ENCODE data around the gene IBTK. TPM values are rescaled to one million over a fixed set of nuclear protein-coding genes. Genes with fewer than 3 reads are reported as not detected.
"Not testable (repeated sequence)": the region's sequence is repeated elsewhere in the genome, so short reads cannot be mapped to it uniquely, and the experiment has no call there.

The IBTK gene, protein sequence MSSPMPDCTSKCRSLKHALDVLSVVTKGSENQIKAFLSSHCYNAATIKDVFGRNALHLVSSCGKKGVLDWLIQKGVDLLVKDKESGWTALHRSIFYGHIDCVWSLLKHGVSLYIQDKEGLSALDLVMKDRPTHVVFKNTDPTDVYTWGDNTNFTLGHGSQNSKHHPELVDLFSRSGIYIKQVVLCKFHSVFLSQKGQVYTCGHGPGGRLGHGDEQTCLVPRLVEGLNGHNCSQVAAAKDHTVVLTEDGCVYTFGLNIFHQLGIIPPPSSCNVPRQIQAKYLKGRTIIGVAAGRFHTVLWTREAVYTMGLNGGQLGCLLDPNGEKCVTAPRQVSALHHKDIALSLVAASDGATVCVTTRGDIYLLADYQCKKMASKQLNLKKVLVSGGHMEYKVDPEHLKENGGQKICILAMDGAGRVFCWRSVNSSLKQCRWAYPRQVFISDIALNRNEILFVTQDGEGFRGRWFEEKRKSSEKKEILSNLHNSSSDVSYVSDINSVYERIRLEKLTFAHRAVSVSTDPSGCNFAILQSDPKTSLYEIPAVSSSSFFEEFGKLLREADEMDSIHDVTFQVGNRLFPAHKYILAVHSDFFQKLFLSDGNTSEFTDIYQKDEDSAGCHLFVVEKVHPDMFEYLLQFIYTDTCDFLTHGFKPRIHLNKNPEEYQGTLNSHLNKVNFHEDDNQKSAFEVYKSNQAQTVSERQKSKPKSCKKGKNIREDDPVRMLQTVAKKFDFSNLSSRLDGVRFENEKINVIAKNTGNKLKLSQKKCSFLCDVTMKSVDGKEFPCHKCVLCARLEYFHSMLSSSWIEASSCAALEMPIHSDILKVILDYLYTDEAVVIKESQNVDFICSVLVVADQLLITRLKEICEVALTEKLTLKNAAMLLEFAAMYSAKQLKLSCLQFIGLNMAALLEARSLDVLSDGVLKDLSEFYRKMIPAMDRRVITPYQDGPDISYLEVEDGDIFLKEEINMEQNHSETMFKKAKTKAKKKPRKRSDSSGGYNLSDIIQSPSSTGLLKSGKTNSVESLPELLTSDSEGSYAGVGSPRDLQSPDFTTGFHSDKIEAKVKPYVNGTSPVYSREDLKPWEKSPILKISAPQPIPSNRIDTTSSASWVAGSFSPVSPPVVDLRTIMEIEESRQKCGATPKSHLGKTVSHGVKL (N-terminal part only)
- 10 to 100 TPM; 39.9 to 49.2 (median 47.3) TPM for polyA plus RNA-seq (ENCODE audit: insufficient read length in 4 of 4)

DNA sequence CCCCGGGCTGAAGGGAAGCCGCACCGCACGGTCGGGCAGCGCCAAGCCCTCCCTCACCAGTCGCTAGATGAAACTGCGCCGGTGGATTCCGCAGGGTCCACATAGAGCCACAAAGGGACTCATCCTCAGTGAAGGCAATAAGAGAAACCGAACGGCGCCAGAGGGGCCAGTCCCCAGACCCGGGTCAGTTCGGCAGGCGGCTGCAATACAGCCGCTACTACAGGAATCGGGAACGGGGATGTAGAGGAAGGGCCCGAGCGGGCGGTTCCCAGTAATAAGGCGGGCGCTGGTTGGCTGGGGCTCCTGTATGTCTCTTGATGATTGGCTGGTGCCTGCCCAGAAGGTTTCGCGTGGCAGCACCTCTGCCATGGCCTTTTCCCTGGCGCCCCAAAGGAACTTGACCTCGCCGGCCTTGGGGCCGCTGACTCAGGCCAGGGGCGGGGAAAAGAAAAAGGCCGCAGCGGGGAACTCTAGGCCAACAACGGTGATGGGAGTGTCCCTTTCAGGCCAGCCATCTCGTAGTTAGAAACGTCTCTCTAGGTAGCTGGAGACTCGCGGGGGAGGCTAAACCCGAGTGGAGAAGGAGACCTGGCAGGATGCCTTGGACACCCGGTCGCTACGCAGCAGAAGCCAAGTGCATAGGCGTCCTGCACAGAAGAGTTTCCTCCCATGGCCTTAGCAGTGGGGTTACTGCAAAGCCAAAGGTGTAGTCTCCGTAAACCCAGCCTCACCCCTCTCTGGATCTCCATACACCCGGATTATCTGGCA, at the start of gene IBTK:
IBTK (minus strand) TSS at position 240 of the 768 bp plus-strand sequence. CDS start 7,258 bp downstream, outside the sequence.
- DNase-seq (ENCODE audit: low read depth in 4 of 4, low spot score in 3 of 4): peak; percentile 79 to 89 (median 87)

DNA sequence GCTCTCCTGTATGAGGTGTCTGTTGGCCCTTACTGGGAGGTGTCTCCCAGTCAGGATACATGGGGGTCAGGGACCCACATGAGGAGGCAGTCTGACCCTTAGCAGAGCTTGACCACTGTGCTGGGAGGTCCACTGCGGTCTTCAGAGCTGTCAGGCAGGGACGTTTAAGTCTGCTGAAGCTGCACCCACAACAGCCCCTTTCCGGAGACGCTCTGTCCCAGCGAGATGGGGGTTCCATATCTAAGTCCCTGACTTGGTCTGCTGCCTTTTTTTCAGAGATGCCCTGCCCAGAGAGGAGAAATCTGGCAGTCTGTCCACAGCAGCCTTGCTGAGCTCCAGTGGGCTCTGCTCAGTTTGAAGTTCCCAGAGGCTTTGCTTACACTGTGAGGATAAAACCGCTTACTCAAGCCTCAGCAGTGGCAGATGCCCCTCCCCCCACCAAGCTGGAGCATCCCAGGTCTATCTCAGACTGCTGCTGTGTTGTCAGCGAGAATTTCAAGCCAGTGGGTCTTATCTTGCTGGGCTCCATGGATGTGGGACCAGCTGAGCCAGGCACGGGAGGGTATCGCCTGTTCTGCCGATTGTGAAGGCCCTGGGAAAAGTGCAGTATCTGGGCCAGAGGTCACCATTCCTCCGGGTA, 36.3 kb upstream of the IBTK start:
- no peak for DNase-seq (ENCODE audit: low read depth in 4 of 4, low spot score in 3 of 4)

DNA sequence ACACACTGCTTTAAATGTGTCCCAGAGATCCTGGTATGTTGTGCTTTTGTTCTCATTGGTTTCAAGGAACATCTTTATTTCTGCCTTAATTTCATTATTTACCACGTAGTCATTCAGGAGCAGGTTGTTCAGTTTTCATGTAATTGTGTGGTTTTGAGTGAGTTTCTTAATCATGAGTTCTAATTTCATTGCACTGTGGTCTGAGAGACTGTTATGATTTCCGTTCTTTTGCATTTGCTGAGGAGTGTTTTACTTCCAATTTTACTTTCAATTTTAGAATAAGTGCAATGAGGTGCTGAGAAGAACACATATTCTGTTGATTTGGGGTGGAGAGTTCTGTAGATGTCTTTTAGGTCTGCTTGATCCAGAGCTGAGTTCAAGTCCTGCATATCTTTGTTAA, 34.0 kb upstream of the IBTK start:
- DNase-seq (ENCODE audit: low read depth in 4 of 4, low spot score in 3 of 4): not testable (repeated sequence)

DNA sequence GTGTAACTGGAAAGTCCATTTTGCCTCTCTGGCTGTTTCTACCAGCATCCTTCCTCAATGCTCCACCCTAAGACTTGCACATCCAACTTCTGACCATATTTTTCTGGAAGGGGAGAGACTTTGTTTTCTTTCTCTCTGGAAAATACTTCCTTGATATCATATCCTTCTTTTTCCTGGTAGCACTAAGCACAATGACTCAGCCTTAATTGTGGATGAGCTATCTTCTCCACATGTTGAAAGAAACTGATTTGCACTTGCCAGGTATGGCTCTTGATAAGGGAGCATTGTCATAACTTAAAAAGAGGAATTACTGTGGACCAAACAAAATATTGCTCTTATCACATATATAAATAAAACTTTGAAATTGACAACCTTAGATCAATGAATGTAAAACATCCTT, 30.1 kb upstream of the IBTK start:
- DNase-seq (ENCODE audit: low read depth in 4 of 4, low spot score in 3 of 4): no peak

DNA sequence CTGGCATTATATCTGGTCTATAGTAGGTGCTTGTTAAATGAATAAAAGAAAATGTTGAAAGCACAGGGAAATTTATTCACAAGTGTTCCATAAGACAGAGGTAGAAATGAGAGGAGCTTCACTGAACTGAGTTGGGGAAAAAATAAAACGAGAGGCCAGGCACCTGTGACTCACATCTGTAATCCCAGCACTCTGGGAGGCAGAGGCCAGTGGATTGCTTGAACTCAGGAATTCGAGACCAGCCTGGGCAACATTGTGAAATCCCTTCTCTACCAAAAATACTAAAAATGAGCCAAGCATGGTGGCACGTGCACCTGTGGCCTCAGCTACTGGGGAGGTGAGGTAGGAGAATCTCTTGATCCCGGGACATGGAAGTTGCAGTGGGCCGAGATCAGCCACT, 28.1 kb upstream of the IBTK start:
- no peak for DNase-seq (ENCODE audit: low read depth in 4 of 4, low spot score in 3 of 4)

DNA sequence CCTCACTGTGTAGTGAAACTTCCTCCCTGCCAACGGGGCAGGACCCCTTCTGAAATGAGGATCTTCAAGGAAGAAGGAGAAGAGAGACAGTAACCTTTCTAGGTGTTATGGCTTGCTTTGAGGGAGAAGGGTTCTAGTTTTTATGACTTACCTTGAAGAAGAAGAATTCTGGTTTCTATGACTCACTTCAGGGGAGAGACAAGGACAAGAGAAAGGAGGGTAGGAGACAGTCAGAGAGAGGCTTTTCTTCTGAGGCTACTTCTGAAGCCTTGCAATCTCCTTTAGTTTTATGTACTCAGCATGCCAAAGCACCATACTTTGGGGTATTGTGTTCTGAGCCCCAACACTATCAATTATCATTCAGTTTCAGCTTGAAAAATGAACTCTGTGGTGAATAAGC, 25.8 kb upstream of the IBTK start:
- DNase-seq (ENCODE audit: low read depth in 4 of 4, low spot score in 3 of 4): no peak

DNA sequence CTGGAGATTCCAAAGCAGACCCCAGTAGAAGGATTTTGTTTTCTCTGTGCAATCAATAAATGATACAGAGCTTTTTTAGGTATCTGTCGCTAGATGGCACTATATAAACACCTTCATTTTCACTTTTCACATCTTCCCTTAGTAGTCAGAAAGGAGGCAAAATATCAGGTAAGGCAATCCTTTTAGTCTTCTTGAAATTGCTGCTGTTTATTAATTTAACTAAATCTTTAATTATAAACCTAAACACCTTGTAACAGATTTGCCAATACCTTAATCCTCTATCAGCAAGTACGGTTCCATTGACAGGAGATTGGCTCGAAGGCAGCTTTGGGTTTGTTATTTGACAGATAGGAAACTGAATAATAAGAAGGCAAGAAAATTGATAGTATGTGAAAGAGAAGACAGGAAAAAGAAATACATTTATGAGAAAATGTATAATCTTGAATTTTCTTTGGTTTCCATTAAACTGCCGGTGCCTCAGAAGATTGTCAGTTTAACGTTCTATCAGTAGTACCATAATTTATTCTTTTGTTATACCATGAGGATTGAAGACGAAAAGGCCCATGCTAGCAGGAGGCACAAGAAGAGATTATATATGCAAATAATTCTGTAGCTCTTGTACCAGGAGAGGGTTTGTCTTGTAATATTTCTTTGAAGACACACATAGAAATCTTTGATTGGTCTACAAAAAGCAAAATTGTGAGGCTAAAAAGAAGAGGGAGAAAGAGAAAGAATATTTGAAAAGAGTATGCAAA, 23.5 kb upstream of the IBTK start:
- DNase-seq (ENCODE audit: low read depth in 4 of 4, low spot score in 3 of 4): no peak

DNA sequence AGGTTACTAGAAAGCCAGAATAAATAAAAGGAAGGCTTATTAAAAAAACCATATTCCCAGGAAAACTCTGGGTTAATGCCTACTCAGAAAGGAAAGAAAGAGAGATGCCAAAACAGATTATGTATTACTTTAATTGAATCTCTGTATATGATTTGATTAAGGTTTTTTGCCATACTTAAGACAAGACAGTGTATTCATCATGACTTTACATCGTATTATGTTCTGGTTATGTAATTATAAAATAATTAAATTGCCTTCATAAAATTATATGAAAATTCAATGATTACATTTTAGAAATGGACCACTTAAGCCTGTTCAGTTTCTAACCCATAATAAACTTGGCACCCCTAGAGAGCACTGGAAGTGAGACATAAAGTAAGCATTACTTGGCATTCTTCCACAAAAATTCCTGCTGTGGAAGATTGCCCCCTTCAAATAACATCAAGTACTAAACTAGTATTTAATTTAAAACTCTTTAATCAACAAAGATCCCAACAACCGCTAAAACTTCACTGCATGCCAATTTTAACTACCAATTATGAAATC, 20.8 kb upstream of the IBTK start:
- DNase-seq (ENCODE audit: low read depth in 4 of 4, low spot score in 3 of 4): no peak

DNA sequence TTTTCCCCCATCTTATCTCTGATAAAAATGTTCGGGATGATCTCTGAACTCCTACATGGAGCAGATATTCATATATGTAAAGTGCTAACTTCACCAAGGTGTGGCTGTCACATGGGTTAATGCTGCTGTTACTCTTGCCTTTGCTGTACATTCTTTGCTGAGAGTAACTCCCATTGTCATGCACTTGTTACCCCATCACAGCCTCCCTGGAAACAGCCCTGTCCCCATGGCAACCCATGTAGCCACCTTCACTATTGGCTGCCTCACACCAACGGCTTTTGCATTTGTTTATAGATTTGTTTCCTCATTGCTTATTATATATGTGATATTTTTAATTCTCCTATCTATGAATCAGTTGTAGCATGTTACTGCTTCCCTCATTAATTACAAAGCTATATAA, 17.3 kb upstream of the IBTK start:
- no peak for DNase-seq (ENCODE audit: low read depth in 4 of 4, low spot score in 3 of 4)

DNA sequence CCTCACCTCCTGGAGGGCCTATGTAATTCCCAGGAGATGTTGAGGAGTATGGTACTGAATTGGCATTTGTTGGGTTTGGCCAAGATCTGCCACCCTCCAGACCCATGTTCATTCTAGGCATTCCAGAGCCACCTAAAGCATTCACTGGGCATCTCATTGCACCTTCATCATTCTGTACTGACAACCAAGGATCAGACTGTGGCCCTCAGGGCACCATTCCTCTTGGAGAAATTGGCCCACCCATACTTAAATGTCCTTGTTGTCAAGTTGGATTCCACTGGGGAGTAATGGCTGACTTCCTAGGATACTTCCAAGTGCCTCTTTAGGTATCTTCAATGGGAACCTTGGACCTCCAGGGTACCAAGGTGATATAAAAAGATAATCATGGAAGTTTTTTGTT, 16.8 kb upstream of the IBTK start:
- DNase-seq (ENCODE audit: low read depth in 4 of 4, low spot score in 3 of 4): no peak

DNA sequence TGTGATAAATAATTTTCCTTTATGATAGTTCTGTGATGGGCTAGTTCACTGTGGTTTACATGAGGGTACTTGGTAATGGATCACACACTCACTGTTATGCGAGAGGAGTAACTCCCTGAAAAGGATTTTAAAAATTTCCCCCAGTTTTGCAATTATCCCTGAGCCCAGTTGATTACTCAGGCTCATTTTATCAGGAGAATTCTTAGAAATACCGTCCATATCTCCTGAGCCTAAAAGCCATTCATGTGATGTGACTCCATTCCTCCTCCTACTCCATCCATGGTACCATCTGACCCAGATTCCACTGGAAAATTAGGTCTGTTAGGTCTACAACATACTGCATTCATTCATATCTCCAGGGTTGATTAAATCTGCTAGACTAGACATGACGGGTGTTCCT, 16.4 kb upstream of the IBTK start:
- no peak for DNase-seq (ENCODE audit: low read depth in 4 of 4, low spot score in 3 of 4)

DNA sequence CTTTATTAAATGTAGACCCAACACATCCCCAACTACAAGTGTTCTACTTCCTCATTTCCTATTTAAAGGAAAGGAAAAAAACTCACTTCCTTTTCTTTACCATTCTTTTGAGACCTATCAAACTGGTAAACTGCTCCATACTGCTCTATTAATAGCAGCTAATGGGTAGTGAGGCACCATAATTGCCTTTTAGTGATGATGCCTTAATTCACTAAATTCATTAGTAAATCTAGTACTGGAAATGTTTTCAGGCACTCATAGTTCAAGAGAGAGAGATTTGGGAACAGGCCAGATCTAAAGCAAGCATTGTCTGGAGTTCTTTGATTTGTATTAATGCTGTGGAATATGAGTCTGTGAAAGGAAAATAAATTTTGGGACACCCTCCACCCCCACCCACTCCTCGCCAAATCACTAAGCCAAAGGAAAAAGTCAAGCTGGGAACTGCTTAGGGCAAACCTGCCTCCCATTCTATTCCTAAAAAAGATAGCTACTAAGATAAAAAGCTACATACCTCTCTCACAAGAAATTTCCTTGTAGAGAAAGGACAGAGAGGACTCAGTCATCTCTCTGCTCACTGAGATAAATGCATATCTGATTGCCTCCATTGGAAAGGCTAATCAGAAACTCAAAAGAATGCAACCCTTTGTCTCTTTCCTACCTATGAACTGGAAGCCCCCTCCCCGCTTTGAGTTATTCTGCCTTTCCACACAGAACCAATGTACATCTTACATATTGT, 13.6 kb upstream of the IBTK start:
- no peak for DNase-seq (ENCODE audit: low read depth in 4 of 4, low spot score in 3 of 4)

DNA sequence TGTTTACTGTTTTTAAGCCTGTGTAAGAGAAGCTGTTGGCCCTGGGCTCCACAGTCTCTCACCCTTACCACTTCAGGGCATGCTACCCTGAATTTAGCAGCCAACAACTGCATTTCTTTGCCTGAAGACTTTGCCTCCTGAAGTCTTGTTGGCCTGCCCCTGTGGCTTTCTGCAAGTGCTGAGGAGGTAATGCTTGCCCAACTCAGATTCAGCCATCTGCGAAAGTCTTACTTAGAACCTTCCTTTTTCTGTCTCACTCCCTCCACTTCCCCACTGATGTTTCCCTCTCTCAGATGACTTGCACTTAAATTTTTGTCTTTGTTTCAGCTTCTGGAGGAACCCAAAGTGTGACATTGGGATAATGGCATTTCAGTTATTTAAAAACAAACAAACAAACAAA, 11.8 kb upstream of the IBTK start:
- no peak for DNase-seq (ENCODE audit: low read depth in 4 of 4, low spot score in 3 of 4)

DNA sequence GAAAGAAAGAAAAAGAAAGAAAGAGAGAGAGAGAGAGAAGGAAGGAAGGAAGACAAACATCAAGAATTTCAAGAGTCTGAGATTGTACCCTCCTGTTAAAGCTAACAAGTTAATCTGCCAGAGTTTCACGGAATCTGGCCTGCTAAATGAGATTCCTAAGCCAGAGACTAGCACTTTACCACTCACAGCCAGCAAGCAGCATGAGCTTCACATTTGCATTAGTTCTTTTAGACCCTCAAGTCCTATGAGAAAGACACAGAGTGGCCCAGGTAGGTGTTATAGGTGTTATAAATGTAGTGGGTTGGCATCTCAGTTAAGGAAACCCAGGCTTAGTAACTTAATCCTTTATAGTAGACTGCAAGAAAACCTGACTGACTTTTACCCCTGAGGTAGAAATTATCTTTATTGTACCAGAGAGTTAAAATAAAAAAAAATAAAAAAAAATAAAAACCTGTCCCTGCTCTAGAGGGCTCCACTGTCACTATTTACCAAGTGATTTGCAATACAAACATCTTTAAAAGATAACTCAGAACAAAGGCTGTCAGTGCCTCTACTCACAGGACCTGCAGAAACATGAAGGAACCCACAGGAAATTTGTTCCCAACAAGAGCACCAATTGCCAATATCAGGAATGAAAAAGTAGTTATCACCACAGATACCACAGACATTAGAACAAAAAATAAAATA, 9.7 kb upstream of the IBTK start:
- no peak for DNase-seq (ENCODE audit: low read depth in 4 of 4, low spot score in 3 of 4)

DNA sequence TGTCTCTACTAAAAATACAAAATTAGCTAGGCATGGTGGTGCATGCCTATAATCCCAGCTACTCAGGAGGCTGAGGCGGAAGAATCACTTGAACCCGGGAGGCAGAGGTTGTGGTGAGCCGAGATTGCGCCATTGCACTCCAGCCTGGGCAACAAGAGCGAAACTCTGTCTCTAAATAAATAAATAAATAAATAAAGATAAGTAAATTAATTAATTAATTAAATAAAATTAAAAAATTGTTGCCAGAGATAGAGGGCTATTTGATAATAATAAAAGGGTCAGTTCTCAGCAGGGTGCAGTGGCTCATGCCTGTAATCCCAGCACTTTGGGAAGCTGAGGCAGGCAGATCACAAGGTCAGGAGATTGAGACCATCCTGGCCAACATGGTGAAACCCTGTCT, 7.2 kb upstream of the IBTK start:
- not testable (repeated sequence) for DNase-seq (ENCODE audit: low read depth in 4 of 4, low spot score in 3 of 4)

DNA sequence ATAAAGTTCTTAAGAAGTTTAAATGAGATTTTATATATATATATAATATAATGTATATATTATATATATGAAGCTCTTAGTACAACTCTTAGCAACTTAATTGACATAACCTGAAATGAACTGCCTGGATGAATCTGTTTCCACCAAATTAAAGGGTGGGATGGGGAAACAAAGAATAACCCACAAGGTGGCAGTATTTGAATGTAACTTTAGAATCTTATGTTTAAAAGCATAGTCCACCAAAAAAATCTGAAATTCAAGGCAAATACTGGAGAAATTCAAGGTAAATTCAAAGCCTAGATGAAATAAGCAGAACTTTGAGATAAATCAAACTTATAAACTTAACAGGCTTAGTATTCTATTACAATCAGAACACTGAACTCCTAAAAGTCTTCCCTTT, 4.4 kb upstream of the IBTK start:
- DNase-seq (ENCODE audit: low read depth in 4 of 4, low spot score in 3 of 4): no peak

DNA sequence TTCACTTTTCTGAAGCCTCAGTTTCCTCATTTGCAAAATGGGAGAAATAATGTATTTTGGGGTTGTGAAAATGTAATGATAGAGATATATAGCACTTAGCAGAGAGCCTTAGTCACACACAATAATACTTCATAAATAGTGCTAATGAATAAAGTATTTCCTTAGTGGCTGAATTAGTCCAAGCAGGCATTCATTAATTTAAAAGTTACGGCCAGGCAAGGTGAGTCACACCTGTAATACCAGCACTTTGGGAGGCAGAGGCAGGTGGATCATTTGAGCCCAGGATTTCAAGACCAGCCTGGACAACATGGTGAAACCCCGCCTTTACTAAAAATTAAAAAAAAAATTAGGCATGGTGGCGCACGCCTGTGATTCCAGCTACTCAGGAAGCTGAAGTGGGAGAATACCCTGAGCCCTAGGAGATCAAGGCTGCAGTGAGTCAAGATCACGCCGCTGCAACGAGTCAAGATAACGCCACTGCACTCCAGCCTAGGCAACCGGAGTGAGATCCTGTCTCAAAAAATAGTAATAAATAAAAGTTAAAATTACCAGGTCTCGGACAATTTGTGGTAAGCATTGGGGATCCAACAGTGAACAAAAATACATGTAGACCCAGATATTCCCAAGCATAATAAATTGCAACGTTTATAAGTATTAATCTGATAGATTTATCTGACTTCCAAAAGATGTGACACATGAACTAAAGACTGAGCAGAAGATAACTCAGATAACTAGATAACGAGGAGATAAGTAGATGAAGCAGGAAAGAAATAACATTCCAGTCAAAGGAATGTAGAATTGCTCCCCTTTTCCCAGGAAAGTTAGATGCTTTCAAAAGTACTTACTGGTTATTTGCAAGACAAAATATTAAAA, 2.1 kb upstream of the IBTK start:
- DNase-seq (ENCODE audit: low read depth in 4 of 4, low spot score in 3 of 4): no peak

Data from left renal pelvis (tissue), 4 donors.